ENCODE data around the gene SOAT1. TPM values are rescaled to one million over a fixed set of nuclear protein-coding genes. Genes with fewer than 3 reads are reported as not detected.

SOAT1 gene
- total and polyA plus RNA-seq, 2 experiments from 2014 or later = 20.8 to 28.9 TPM

DNA sequence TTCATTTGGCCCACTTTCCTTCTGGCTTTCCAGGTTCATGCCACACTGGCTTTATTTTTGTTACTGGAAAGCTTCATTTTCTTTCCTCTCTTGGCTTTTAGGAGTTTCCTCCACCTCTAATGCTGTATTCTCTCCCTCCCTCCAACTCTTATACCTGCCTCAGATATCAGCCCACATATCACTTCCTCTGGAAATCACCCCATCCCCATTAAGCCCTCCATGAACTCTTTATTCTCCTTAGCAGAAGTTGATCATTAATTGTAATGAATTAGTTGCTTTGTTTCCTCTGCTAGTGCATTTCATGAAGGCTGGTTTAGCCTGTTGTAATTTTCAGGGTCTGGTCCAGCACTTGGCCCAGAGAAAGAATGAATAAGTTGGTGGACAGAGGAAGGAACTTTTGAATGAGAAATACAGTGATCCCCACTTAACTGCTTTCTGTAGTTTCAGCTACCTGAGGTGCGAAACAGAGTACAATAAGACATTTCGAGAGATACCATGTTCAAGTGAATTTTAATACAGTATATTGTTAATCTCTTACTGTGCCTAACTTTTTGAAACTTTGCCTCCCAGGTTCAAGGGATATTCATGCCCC lies 1.7 kb downstream of the SOAT1 start:
- Histone ChIP-seq H3K4me1 (ENCODE audit: insufficient read depth) (peaks cover 18% of the 10 kb centered on the region), H3K9me3 (ENCODE audit: low read depth) (no peaks in the 10 kb centered on the region), H3K79me2 (peaks cover 52% of the 10 kb centered on the region), H4K20me1 (ENCODE audit: insufficient read depth, poor library complexity, severe bottlenecking) (peaks cover 3% of the 10 kb centered on the region), H3K4me2 (peak overlapping the region; percentile 76), H3K27ac (peak overlapping the region; percentile 96), H3K27me3 (no peaks in the 10 kb centered on the region), H3K36me3 (replicated peaks; ENCODE audit: insufficient read depth, low read depth) (no peaks in the 10 kb centered on the region), H3K9me2 (replicated peaks; ENCODE audit: insufficient read depth) (no peaks in the 10 kb centered on the region), H3K4me3 (peak overlapping the region; percentile 75), H2AFZ (no peak overlapping the region)
- DNase-seq (ENCODE audit: low spot score) = no peak
- WGBS (ENCODE audit: low lambda C conversion rate, missing lambda C conversion rate) = 96% methylated on average over 2 of the region's 2 CpGs
- TF ChIP-seq EZH2phosphoT487 (IDR thresholded peaks at IDR 0.05; ENCODE audit: low read depth, severe bottlenecking, unreplicated experiment) (no peak), EZH2 (IDR thresholded peaks at IDR 0.05; ENCODE audit: borderline replicate concordance) (no peak)
- TF ChIP-seq, protein P1, sequence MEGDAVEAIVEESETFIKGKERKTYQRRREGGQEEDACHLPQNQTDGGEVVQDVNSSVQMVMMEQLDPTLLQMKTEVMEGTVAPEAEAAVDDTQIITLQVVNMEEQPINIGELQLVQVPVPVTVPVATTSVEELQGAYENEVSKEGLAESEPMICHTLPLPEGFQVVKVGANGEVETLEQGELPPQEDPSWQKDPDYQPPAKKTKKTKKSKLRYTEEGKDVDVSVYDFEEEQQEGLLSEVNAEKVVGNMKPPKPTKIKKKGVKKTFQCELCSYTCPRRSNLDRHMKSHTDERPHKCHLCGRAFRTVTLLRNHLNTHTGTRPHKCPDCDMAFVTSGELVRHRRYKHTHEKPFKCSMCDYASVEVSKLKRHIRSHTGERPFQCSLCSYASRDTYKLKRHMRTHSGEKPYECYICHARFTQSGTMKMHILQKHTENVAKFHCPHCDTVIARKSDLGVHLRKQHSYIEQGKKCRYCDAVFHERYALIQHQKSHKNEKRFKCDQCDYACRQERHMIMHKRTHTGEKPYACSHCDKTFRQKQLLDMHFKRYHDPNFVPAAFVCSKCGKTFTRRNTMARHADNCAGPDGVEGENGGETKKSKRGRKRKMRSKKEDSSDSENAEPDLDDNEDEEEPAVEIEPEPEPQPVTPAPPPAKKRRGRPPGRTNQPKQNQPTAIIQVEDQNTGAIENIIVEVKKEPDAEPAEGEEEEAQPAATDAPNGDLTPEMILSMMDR (IDR thresholded peaks at IDR 0.05; ENCODE audit: poor library complexity) = no peak

GRCh38 chr1:179296356-179297104 lies 2.9 kb downstream of the SOAT1 start:
- no peak overlapping the region for H3K27ac ChIP-seq
- no peaks in the 10 kb centered on the region for H3K27me3 ChIP-seq
- WGBS (ENCODE audit: low lambda C conversion rate, missing lambda C conversion rate) = 64% methylated on average over 4 of the region's 4 CpGs
- H3K9me2 ChIP-seq (replicated peaks; ENCODE audit: insufficient read depth) = no peaks in the 10 kb centered on the region
- peak overlapping the region; percentile 44 for H3K4me2 ChIP-seq
- H2AFZ ChIP-seq = no peak overlapping the region
- TF ChIP-seq EZH2 (IDR thresholded peaks at IDR 0.05; ENCODE audit: borderline replicate concordance) = no peak
- TF ChIP-seq EZH2phosphoT487 (IDR thresholded peaks at IDR 0.05; ENCODE audit: low read depth, severe bottlenecking, unreplicated experiment) = no peak
- TF ChIP-seq, protein P1 (IDR thresholded peaks at IDR 0.05; ENCODE audit: poor library complexity) = no peak
- no peak for DNase-seq (ENCODE audit: low spot score)
- H3K9me3 ChIP-seq (ENCODE audit: low read depth) = no peaks in the 10 kb centered on the region
- peaks cover 65% of the 10 kb centered on the region for H3K79me2 ChIP-seq
- H3K4me1 ChIP-seq (ENCODE audit: insufficient read depth) = peaks cover 18% of the 10 kb centered on the region
- no peak overlapping the region for H3K4me3 ChIP-seq
- no peaks in the 10 kb centered on the region for H3K36me3 ChIP-seq (replicated peaks; ENCODE audit: insufficient read depth, low read depth)
- H4K20me1 ChIP-seq (ENCODE audit: insufficient read depth, poor library complexity, severe bottlenecking) = peaks cover 3% of the 10 kb centered on the region

DNA sequence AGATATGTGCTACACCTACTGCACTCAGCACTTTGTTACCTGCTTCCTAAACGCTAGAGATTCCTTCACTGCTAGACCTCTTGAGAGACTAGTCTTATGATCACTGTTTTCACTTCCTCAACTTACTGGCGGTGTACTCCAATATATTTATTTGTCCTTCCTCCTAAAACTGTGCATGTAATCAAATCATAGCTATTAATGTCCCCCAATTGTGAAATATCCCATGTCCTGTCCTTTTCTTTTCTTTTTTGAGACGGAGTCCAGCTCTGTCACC lies 3.4 kb downstream of the SOAT1 start:
- DNase-seq (ENCODE audit: low spot score) = no peak
- no peak for TF ChIP-seq EZH2phosphoT487 (IDR thresholded peaks at IDR 0.05; ENCODE audit: low read depth, severe bottlenecking, unreplicated experiment)
- TF ChIP-seq, protein P1 (IDR thresholded peaks at IDR 0.05; ENCODE audit: poor library complexity) = no peak
- no peak for TF ChIP-seq EZH2 (IDR thresholded peaks at IDR 0.05; ENCODE audit: borderline replicate concordance)
- Histone ChIP-seq H3K4me3 (no peak overlapping the region), H3K79me2 (peaks cover 68% of the 10 kb centered on the region), H3K27me3 (no peaks in the 10 kb centered on the region), H3K9me3 (ENCODE audit: low read depth) (no peaks in the 10 kb centered on the region), H3K4me2 (peak overlapping the region; percentile 44), H3K4me1 (ENCODE audit: insufficient read depth) (peaks cover 18% of the 10 kb centered on the region), H3K27ac (no peak overlapping the region), H4K20me1 (ENCODE audit: insufficient read depth, poor library complexity, severe bottlenecking) (peaks cover 3% of the 10 kb centered on the region), H3K36me3 (replicated peaks; ENCODE audit: insufficient read depth, low read depth) (no peaks in the 10 kb centered on the region), H2AFZ (no peak overlapping the region), H3K9me2 (replicated peaks; ENCODE audit: insufficient read depth) (no peaks in the 10 kb centered on the region)
- WGBS (ENCODE audit: low lambda C conversion rate, missing lambda C conversion rate) = 89% methylated on average over 3 of the region's 3 CpGs

All from hepatocyte (in vitro differentiated cells).